Pancreas (tissue), 10 donors: Measurements from ENCODE around the gene TIMELESS. TPM values are rescaled to one million over a fixed set of nuclear protein-coding genes. Genes with fewer than 3 reads are reported as not detected.

Experiments
- ATAC-seq, 4 donors: fragments of 200-7000 bp; cut with Tn5 transposase; one replicate each; pipeline versions ENCODE4 v1.8.0 to v1.9.1; 2020; ENCODE audit warnings: mild to moderate bottlenecking in 4 of 4, moderate library complexity in 4 of 4
- DNase-seq, 6 donors: peaks; one replicate each; pipeline ENCODE4 v3.0.0-alpha.2; 2020
- FAIRE-seq: peaks from 2 replicates; lab custom pipeline; 2012; peaks lifted over from hg19 to GRCh38; lab: Jason Lieb, UNC
- H3K27ac ChIP-seq, 4 donors: fragments of 200-600 bp; sonication (generic); 1 replicate in 3 of 4; 2 replicates in 1 of 4; pipeline versions ENCODE4 v1.5.0 to v1.8.0; 2020
- H3K27me3 ChIP-seq, 4 donors: fragments of 200-600 bp; one replicate each; pipeline ENCODE4 v1.8.0; 2021
- H3K36me3 ChIP-seq, 3 donors: fragments of 200-600 bp; sonication (generic) in 1 of 3; one replicate each; pipeline versions ENCODE4 v1.5.0 to v1.8.0; 2020 to 2021
- H3K4me1 ChIP-seq, 3 donors: fragments of 200-600 bp; one replicate each; pipeline ENCODE4 v1.8.0; 2021
- H3K4me3 ChIP-seq, 4 donors: fragments of 200-600 bp; sonication (generic) in 2 of 4; one replicate each; pipeline versions ENCODE4 v1.5.0 to v1.8.0; 2020 to 2021
- H3K9me3 ChIP-seq, 4 donors: fragments of 200-600 bp; one replicate each; pipeline ENCODE4 v1.8.0; 2021
- CTCF ChIP-seq, 4 donors: fragments of 200-600 bp; sonication (generic) in 3 of 4; IDR thresholded peaks; one replicate each; pipeline versions ENCODE4 v1.5.0 to v1.8.0; 2021; ENCODE audit warnings: antibody characterized with exemption in 4 of 4
- WGBS, 2 donors: extraction: QIAGEN DNeasy Blood & Tissue Kit; methylation state at CpG; one replicate each; pipeline ENCODE4 v1.1.7; 2013; 5-methylcytosine and 5-hydroxymethylcytosine counted together
- intact Hi-C, 3 donors: fragments of 100-400 bp; cut with DNase I; formaldehyde crosslinking; loops; one replicate each; pipeline versions ENCODE4 v1.11.1 to v1.14.2; 2022
- polyA plus RNA-seq, 2 donors: library from polyadenylated mRNA; stranded (reverse); fragments of 200-250 nt; gene quantifications; one replicate each; pipeline ENCODE4 v1.2.3, GENCODE V29; 2013
- total RNA-seq, 6 donors: library from RNA; stranded (reverse); fragmentation: NEBNext Ultra II Directional in 4 of 6; extraction: Animal tissue kit (Norgen Biotek cat#: 25700) in 4 of 6; gene quantifications; one replicate each; pipeline versions ENCODE4 v1.2.1 to v1.2.4, GENCODE V29; 2021 to 2023
- donor health status: healthy with polysubstance abuse.
- donor health status: DM: no; HTN: no; CAD: no; lungs with moderate emphysema.
- donor health status: DM: no; HTN: no; CAD: no.
- donor health status: control.
- donor health status: control.
- donor health status: Bipolar disorder and iron deficiency.
- donor health status: DM: yes; HTN: yes; CAD: no.
- donor health status: DM: no; HTN: no; CAD: no.
- donor health status: DM: no; HTN: no; CAD: no.
- donor health status: DM: yes; HTN: yes; CAD: no.

TIMELESS gene
- total and polyA plus RNA-seq, 8 donors = 3.7 to 7.6 (median 5.0) TPM

GRCh38 chr12:56461235-56462159, 12.3 kb upstream of the TIMELESS start:
- Histone ChIP-seq H3K27ac (no peak overlapping the region), H3K4me3 (no peak overlapping the region), H3K27me3 (no peaks in the 10 kb centered on the region), H3K4me1 (peaks cover 0 to 3% (median 0%) of the 10 kb centered on the region in 3 donors), H3K36me3 (no peaks in the 10 kb centered on the region), H3K9me3 (no peaks in the 10 kb centered on the region)
- no peak for TF ChIP-seq CTCF (IDR thresholded peaks at IDR 0.05)
- 78 to 80% methylated on average over 11 of the region's 11 CpGs for WGBS, 2 donors
- DNase-seq = no peak
- ATAC-seq = no peak
- FAIRE-seq = no peak
- intact Hi-C loops = no loop called here

GRCh38 chr12:56457817-56458216, 8.6 kb upstream of the TIMELESS start:
- ATAC-seq (peak in 3 of 4 donors; percentile 29 to 80 (median 75)), DNase-seq (no peak), FAIRE-seq (no peak)
- no peak for TF ChIP-seq CTCF (IDR thresholded peaks at IDR 0.05)
- intact Hi-C loops = loop anchor here in 1 of 3 donors (10.0 kb wide), 1 partner anchor 333 kb away; the partner anchor contains the start of gene ESYT1
- Histone ChIP-seq H3K4me3 (no peak overlapping the region), H3K27ac (no peak overlapping the region), H3K36me3 (no peaks in the 10 kb centered on the region), H3K4me1 (no peaks in the 10 kb centered on the region), H3K27me3 (no peaks in the 10 kb centered on the region), H3K9me3 (no peaks in the 10 kb centered on the region)
- 45 to 56% methylated on average over 4 of the region's 4 CpGs for WGBS, 2 donors

GRCh38 chr12:56454557-56454956, 5.3 kb upstream of the TIMELESS start, which contains the start of gene MIP:
Gene MIP (minus strand): TSS chr12:56454657. CDS start chr12:56454613, 44 bp downstream.
- FAIRE-seq = no peak
- intact Hi-C loops = loop anchor here in 1 of 3 donors (10.0 kb wide), 1 partner anchor 330 kb away; the partner anchor contains the start of gene ESYT1
- no peak for TF ChIP-seq CTCF (IDR thresholded peaks at IDR 0.05)

GRCh38 chr12:56451147-56451546, 1.9 kb upstream of the TIMELESS start:
- intact Hi-C loops = loop anchor here in 1 of 3 donors (10.0 kb wide), 1 partner anchor 326 kb away; the partner anchor contains the start of gene ESYT1
- FAIRE-seq (no peak), ATAC-seq (no peak), DNase-seq (no peak)
- Histone ChIP-seq H3K27ac (no peak overlapping the region), H3K4me1 (peaks cover 0 to 5% (median 0%) of the 10 kb centered on the region in 3 donors), H3K27me3 (no peaks in the 10 kb centered on the region), H3K36me3 (no peaks in the 10 kb centered on the region), H3K4me3 (no peak overlapping the region), H3K9me3 (no peaks in the 10 kb centered on the region)
- TF ChIP-seq CTCF (IDR thresholded peaks at IDR 0.05) = no peak
- WGBS, 2 donors = 61 to 64% methylated on average over 5 of the region's 5 CpGs

More at GRCh38 chr12:56454557-56454956, 5.3 kb upstream of the TIMELESS start, which contains the start of gene MIP:
- H3K36me3 ChIP-seq = no peaks in the 10 kb centered on the region
- H3K4me3 ChIP-seq = no peak within 1 kb of the TSS
- no peaks in the 10 kb centered on the region for H3K9me3 ChIP-seq
- 86 to 90% methylated on average over 5 of the region's 5 CpGs for WGBS, 2 donors
- ATAC-seq (no peak), DNase-seq (no peak)
- H3K4me1 ChIP-seq = peaks cover 0 to 4% (median 0%) of the 10 kb centered on the region in 3 donors
- no peak within 1 kb of the TSS for H3K27ac ChIP-seq
- no peaks in the 10 kb centered on the region for H3K27me3 ChIP-seq
